Measurements from ENCODE around the gene SPACA4.

The SPACA4 gene

GRCh38 chr19:48603449-48603848, 3.1 kb upstream of the SPACA4 start:
- ATAC-seq = no peak
- TF ChIP-seq, protein P1, sequence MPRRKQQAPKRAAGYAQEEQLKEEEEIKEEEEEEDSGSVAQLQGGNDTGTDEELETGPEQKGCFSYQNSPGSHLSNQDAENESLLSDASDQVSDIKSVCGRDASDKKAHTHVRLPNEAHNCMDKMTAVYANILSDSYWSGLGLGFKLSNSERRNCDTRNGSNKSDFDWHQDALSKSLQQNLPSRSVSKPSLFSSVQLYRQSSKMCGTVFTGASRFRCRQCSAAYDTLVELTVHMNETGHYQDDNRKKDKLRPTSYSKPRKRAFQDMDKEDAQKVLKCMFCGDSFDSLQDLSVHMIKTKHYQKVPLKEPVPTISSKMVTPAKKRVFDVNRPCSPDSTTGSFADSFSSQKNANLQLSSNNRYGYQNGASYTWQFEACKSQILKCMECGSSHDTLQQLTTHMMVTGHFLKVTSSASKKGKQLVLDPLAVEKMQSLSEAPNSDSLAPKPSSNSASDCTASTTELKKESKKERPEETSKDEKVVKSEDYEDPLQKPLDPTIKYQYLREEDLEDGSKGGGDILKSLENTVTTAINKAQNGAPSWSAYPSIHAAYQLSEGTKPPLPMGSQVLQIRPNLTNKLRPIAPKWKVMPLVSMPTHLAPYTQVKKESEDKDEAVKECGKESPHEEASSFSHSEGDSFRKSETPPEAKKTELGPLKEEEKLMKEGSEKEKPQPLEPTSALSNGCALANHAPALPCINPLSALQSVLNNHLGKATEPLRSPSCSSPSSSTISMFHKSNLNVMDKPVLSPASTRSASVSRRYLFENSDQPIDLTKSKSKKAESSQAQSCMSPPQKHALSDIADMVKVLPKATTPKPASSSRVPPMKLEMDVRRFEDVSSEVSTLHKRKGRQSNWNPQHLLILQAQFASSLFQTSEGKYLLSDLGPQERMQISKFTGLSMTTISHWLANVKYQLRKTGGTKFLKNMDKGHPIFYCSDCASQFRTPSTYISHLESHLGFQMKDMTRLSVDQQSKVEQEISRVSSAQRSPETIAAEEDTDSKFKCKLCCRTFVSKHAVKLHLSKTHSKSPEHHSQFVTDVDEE (CRISPR knock-in tag; IDR thresholded peaks at IDR 0.05) = no peak
- TF ChIP-seq POU6F1 (CRISPR knock-in tag; IDR thresholded peaks at IDR 0.05; ENCODE audit: borderline replicate concordance, low read depth) (no peak), PPARA (CRISPR knock-in tag; IDR thresholded peaks at IDR 0.05; ENCODE audit: borderline replicate concordance) (no peak), ARNTL (CRISPR knock-in tag; IDR thresholded peaks at IDR 0.05; ENCODE audit: borderline replicate concordance, low read depth) (no peak), ZC3H10 (CRISPR knock-in tag; IDR thresholded peaks at IDR 0.05) (no peak), ISL1 (CRISPR knock-in tag; IDR thresholded peaks at IDR 0.05) (no peak), ZFP3 (CRISPR knock-in tag; IDR thresholded peaks at IDR 0.05) (no peak), TOX (CRISPR knock-in tag; IDR thresholded peaks at IDR 0.05; ENCODE audit: borderline replicate concordance) (no peak), SNAI2 (CRISPR knock-in tag; IDR thresholded peaks at IDR 0.05) (no peak)
- TF ChIP-seq, protein P2, sequence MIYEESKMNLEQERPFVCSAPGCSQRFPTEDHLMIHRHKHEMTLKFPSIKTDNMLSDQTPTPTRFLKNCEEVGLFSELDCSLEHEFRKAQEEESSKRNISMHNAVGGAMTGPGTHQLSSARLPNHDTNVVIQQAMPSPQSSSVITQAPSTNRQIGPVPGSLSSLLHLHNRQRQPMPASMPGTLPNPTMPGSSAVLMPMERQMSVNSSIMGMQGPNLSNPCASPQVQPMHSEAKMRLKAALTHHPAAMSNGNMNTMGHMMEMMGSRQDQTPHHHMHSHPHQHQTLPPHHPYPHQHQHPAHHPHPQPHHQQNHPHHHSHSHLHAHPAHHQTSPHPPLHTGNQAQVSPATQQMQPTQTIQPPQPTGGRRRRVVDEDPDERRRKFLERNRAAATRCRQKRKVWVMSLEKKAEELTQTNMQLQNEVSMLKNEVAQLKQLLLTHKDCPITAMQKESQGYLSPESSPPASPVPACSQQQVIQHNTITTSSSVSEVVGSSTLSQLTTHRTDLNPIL (CRISPR knock-in tag; IDR thresholded peaks at IDR 0.05; ENCODE audit: low read depth) = no peak
- TF ChIP-seq, protein P3, sequence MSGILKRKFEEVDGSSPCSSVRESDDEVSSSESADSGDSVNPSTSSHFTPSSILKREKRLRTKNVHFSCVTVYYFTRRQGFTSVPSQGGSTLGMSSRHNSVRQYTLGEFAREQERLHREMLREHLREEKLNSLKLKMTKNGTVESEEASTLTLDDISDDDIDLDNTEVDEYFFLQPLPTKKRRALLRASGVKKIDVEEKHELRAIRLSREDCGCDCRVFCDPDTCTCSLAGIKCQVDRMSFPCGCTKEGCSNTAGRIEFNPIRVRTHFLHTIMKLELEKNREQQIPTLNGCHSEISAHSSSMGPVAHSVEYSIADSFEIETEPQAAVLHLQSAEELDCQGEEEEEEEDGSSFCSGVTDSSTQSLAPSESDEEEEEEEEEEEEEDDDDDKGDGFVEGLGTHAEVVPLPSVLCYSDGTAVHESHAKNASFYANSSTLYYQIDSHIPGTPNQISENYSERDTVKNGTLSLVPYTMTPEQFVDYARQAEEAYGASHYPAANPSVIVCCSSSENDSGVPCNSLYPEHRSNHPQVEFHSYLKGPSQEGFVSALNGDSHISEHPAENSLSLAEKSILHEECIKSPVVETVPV (CRISPR knock-in tag; IDR thresholded peaks at IDR 0.05) = no peak

DNA sequence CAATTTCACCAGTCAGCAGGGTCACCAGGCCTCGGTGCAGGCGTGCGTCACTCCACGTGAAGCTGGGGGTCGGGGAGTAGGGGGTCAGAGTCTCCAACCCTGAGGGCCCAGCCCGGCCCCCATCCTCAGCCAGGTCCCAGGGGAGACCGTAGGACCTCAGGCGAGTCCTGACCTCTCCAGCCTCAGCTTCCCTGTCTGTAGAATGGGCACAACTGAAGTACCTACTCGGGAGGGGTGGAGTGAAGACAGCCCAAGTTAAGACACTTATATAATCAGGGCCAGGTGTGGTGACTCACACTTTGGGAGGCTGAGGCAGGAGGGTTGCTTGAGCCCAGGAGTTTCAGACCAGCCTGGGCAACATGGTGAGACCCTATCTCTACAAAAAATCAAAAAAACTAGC, 2.7 kb upstream of the SPACA4 start:
- no peak for ATAC-seq
- no peak for TF ChIP-seq ISL1 (CRISPR knock-in tag; IDR thresholded peaks at IDR 0.05)
- no peak for TF ChIP-seq RARB (CRISPR knock-in tag; IDR thresholded peaks at IDR 0.05)

DNA sequence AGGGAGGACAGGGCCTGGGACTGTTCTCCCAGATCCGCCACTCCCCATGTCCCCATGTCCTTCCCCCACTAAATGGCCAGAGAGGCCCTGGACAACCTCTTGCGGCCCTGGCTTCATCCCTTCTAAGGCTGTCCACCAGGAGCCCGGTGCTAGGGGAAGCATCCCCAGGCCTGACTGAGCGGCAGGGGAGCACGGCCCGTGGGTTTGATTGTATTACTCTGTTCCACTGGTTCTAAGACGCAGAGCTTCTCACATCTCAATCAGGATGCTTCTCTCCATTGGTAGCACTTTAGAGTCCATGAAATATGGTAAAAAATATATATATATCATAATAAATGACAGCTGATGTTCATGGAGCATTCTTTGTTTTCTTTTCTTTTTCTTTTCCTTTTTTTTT, 815 bp downstream of the SPACA4 start:
- TF ChIP-seq GLIS3 (CRISPR knock-in tag; IDR thresholded peaks at IDR 0.05) (no peak), POU6F1 (CRISPR knock-in tag; IDR thresholded peaks at IDR 0.05; ENCODE audit: borderline replicate concordance, low read depth) (no peak), OSR1 (CRISPR knock-in tag; IDR thresholded peaks at IDR 0.05) (no peak), PPARA (CRISPR knock-in tag; IDR thresholded peaks at IDR 0.05; ENCODE audit: borderline replicate concordance) (no peak), ISL1 (CRISPR knock-in tag; IDR thresholded peaks at IDR 0.05) (no peak), ZNF565 (CRISPR knock-in tag; conservative IDR thresholded peaks at IDR 0.05; ENCODE audit: low read depth) (no peak), ARNTL (CRISPR knock-in tag; IDR thresholded peaks at IDR 0.05; ENCODE audit: borderline replicate concordance, low read depth) (no peak), ESRRG (CRISPR knock-in tag; IDR thresholded peaks at IDR 0.05) (no peak), TCF4 (CRISPR knock-in tag; IDR thresholded peaks at IDR 0.05; ENCODE audit: borderline replicate concordance) (no peak), ZNF8 (CRISPR knock-in tag; IDR thresholded peaks at IDR 0.05) (no peak), TOX (CRISPR knock-in tag; IDR thresholded peaks at IDR 0.05; ENCODE audit: borderline replicate concordance) (no peak)
- TF ChIP-seq, protein P2 (CRISPR knock-in tag; IDR thresholded peaks at IDR 0.05; ENCODE audit: low read depth) = no peak
- TF ChIP-seq, protein P4, sequence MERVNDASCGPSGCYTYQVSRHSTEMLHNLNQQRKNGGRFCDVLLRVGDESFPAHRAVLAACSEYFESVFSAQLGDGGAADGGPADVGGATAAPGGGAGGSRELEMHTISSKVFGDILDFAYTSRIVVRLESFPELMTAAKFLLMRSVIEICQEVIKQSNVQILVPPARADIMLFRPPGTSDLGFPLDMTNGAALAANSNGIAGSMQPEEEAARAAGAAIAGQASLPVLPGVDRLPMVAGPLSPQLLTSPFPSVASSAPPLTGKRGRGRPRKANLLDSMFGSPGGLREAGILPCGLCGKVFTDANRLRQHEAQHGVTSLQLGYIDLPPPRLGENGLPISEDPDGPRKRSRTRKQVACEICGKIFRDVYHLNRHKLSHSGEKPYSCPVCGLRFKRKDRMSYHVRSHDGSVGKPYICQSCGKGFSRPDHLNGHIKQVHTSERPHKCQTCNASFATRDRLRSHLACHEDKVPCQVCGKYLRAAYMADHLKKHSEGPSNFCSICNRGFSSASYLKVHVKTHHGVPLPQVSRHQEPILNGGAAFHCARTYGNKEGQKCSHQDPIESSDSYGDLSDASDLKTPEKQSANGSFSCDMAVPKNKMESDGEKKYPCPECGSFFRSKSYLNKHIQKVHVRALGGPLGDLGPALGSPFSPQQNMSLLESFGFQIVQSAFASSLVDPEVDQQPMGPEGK (CRISPR knock-in tag; IDR thresholded peaks at IDR 0.05; ENCODE audit: borderline replicate concordance) = no peak
- ATAC-seq = no peak

All from SK-N-SH treated with all-trans-retinoic acid at 6 μM for 48 hours (cell line).